Loucy (cell line): ENCODE results near the gene OVAAL.

Experiments
- H2AFZ ChIP-seq: fragments of 200-600 bp; sonication (generic); 2 replicates; pipeline ENCODE4 v1.6.0; 2016; ENCODE audit warnings: antibody characterized with exemption, mild to moderate bottlenecking, low read length, moderate library complexity
- H3F3A ChIP-seq: fragments of 200-600 bp; 2 replicates; pipeline ENCODE4 v1.6.0; 2016; ENCODE audit warnings: antibody characterized with exemption, low read depth, mild to moderate bottlenecking
- H3K27me3 ChIP-seq: fragments of 200-600 bp; sonication (generic); 2 replicates; pipeline ENCODE4 v1.6.1; 2014; ENCODE audit warnings: low read length, mild to moderate bottlenecking; ENCODE audit not compliant: insufficient read depth, poor library complexity, severe bottlenecking
- H3K36me3 ChIP-seq: fragments of 200-600 bp; sonication (generic); 2 replicates; pipeline ENCODE4 v1.6.1; 2016; ENCODE audit warnings: low read length; ENCODE audit not compliant: insufficient read depth
- H3K4me1 ChIP-seq: fragments of 200-600 bp; sonication (generic); 2 replicates; pipeline ENCODE4 v1.5.1; 2014; ENCODE audit warnings: low read length, mild to moderate bottlenecking; ENCODE audit not compliant: insufficient read depth, poor library complexity, severe bottlenecking
- H3K4me2 ChIP-seq: fragments of 200-600 bp; sonication (generic); 2 replicates; pipeline ENCODE4 v1.6.0; 2014; ENCODE audit warnings: antibody characterized with exemption, low read length, low read depth, mild to moderate bottlenecking; ENCODE audit not compliant: poor library complexity, severe bottlenecking
- H3K4me3 ChIP-seq: fragments of 200-600 bp; sonication (generic); 2 replicates; pipeline ENCODE4 v1.5.1; 2014; ENCODE audit warnings: low read length, mild to moderate bottlenecking, mixed read lengths; ENCODE audit not compliant: poor library complexity, severe bottlenecking
- H3K79me2 ChIP-seq: fragments of 200-600 bp; sonication (generic); 2 replicates; pipeline ENCODE4 v1.6.1; 2014; ENCODE audit warnings: low read length; ENCODE audit not compliant: insufficient read depth
- H3K9ac ChIP-seq: fragments of 200-600 bp; sonication (generic); 2 replicates; pipeline ENCODE4 v1.6.0; 2014; ENCODE audit warnings: mild to moderate bottlenecking, low read depth, low read length, moderate library complexity; ENCODE audit not compliant: poor library complexity, severe bottlenecking
- H3K9me2 ChIP-seq: fragments of 200-600 bp; sonication (generic); replicated peaks from 2 replicates; pipeline ENCODE4 v1.6.1; 2016; ENCODE audit warnings: low read depth, low read length, mixed read lengths
- H3K9me3 ChIP-seq: fragments of 200-600 bp; sonication (generic); 2 replicates; pipeline ENCODE4 v1.6.1; 2014; ENCODE audit warnings: mild to moderate bottlenecking, antibody characterized with exemption, low read length, low read depth; ENCODE audit not compliant: insufficient read depth
- H4K20me1 ChIP-seq: fragments of 200-600 bp; sonication (generic); 2 replicates; pipeline ENCODE4 v1.6.0; 2014; ENCODE audit warnings: antibody characterized with exemption, low read length, mild to moderate bottlenecking; ENCODE audit not compliant: insufficient read depth, poor library complexity, severe bottlenecking
- EZH2phosphoT487 ChIP-seq: fragments of 200-600 bp; IDR thresholded peaks from 2 replicates; pipeline ENCODE4 v1.6.1; 2018; ENCODE audit warnings: antibody characterized with exemption, mild to moderate bottlenecking, moderate library complexity, borderline replicate concordance
- TF ChIP-seq, protein P1 (sequence below): fragments of 200-600 bp; sonication (generic); conservative IDR thresholded peaks from 2 replicates; pipeline ENCODE4 v1.5.1; 2014; ENCODE audit warnings: mild to moderate bottlenecking, antibody characterized with exemption, low read length

The OVAAL gene

GRCh38 chr1:180515364-180515763 lies 43.4 kb upstream of the OVAAL start:
- H3K36me3 ChIP-seq: no peaks in the 10 kb centered on the region
- no peaks in the 10 kb centered on the region for H3K9me2 ChIP-seq
- H3K9ac ChIP-seq: peak overlapping the region; percentile 53
- H3K4me1 ChIP-seq: peaks cover 13% of the 10 kb centered on the region
- no peaks in the 10 kb centered on the region for H3K9me3 ChIP-seq
- H4K20me1 ChIP-seq: no peaks in the 10 kb centered on the region
- H3K4me3 ChIP-seq: no peak overlapping the region
- H3F3A ChIP-seq: no peaks in the 10 kb centered on the region
- no peaks in the 10 kb centered on the region for H3K27me3 ChIP-seq
- peak overlapping the region; percentile 15 for H3K4me2 ChIP-seq
- peak overlapping the region; percentile 67 for H2AFZ ChIP-seq
- no peaks in the 10 kb centered on the region for H3K79me2 ChIP-seq
- TF ChIP-seq EZH2phosphoT487: no peak
- TF ChIP-seq, protein P1, sequence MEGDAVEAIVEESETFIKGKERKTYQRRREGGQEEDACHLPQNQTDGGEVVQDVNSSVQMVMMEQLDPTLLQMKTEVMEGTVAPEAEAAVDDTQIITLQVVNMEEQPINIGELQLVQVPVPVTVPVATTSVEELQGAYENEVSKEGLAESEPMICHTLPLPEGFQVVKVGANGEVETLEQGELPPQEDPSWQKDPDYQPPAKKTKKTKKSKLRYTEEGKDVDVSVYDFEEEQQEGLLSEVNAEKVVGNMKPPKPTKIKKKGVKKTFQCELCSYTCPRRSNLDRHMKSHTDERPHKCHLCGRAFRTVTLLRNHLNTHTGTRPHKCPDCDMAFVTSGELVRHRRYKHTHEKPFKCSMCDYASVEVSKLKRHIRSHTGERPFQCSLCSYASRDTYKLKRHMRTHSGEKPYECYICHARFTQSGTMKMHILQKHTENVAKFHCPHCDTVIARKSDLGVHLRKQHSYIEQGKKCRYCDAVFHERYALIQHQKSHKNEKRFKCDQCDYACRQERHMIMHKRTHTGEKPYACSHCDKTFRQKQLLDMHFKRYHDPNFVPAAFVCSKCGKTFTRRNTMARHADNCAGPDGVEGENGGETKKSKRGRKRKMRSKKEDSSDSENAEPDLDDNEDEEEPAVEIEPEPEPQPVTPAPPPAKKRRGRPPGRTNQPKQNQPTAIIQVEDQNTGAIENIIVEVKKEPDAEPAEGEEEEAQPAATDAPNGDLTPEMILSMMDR: no peak

DNA sequence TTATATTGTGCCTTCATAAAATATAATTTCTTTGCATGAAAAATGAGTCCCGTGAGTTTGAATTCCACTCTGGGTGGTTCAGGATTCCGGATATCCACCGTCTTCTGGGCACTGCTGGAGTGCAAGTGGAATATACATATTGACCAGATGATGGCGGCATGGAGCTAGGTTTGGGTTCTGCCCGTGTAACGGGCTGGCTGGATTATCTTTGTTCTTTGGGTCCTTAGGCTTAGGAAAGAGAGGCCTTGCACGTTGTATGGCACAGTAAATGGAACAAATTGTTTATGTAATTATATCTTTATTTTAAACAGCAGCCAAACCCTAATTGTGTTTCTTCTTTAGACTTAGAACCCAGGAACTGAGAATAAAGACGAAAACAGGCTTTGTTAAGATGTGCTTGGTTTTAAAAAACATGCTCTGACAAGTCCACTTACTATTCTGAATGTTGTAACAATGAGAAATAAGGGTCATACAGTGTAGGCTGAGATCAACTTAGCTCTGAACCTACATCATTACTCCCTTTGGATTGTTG lies 42.8 kb upstream of the OVAAL start:
- Histone ChIP-seq H3K79me2 (no peaks in the 10 kb centered on the region), H3K4me1 (peaks cover 13% of the 10 kb centered on the region), H3K27me3 (no peaks in the 10 kb centered on the region), H3K36me3 (no peaks in the 10 kb centered on the region), H3K9me2 (no peaks in the 10 kb centered on the region), H3K9me3 (no peaks in the 10 kb centered on the region), H3K4me3 (no peak overlapping the region), H3K9ac (peak overlapping the region; percentile 53), H2AFZ (peak overlapping the region; percentile 83), H3F3A (no peaks in the 10 kb centered on the region), H4K20me1 (no peaks in the 10 kb centered on the region), H3K4me2 (peak overlapping the region; percentile 15)
- TF ChIP-seq EZH2phosphoT487: no peak
- TF ChIP-seq, protein P1: peak; percentile 80

DNA sequence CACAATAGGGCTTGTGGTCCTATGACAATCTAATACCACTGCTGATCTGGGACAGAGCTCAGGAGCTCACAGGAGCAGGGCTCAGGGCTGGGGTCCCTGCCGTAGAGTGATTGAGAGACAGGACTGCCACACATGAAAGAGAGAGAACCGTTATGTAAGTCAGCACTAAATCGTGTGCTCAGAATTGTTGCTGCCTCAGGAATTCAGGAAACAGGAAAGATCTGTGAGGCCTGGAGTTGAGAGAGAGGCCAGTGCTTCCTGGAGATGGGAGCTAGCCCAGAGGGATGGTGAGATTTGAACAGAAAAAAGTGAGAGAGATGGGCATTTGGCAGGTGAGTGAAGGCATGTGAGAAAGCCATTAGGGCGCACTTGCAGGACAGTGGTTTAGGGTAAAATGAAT lies 38.9 kb upstream of the OVAAL start:
- Histone ChIP-seq H2AFZ (no peak overlapping the region), H3K27me3 (no peaks in the 10 kb centered on the region)
- TF ChIP-seq, protein P1: no peak
- no peak for TF ChIP-seq EZH2phosphoT487

More for the DNA sequence above, 38.9 kb upstream of the OVAAL start:
- no peaks in the 10 kb centered on the region for H3K36me3 ChIP-seq
- H3K4me1 ChIP-seq: peaks cover 10% of the 10 kb centered on the region
- no peak overlapping the region for H3K4me2 ChIP-seq
- no peak overlapping the region for H3K4me3 ChIP-seq
- no peak overlapping the region for H3K9ac ChIP-seq
- H3K9me2 ChIP-seq: no peaks in the 10 kb centered on the region
- H3K79me2 ChIP-seq: no peaks in the 10 kb centered on the region
- H3K9me3 ChIP-seq: no peaks in the 10 kb centered on the region
- H3F3A ChIP-seq: no peaks in the 10 kb centered on the region
- H4K20me1 ChIP-seq: no peaks in the 10 kb centered on the region
